Ecto neural progenitor cell (in vitro differentiated cells): Measurements from ENCODE around the gene KIFC1.

Experiments
- DNase-seq: peaks from one replicate; pipeline ENCODE4 v3.0.0-alpha.2; 2018; ENCODE audit warnings: low spot score

The KIFC1 gene

GRCh38 chr6:33410711-33411631, 19.3 kb downstream of the KIFC1 start, which contains the start of gene PHF1:
Gene PHF1 (plus strand): TSS chr6:33411014. CDS start chr6:33412264, 1,250 bp downstream.
- peak; percentile 82 for DNase-seq

GRCh38 chr6:33411632-33412005, 20.0 kb downstream of the KIFC1 start:
- no peak for DNase-seq

DNA sequence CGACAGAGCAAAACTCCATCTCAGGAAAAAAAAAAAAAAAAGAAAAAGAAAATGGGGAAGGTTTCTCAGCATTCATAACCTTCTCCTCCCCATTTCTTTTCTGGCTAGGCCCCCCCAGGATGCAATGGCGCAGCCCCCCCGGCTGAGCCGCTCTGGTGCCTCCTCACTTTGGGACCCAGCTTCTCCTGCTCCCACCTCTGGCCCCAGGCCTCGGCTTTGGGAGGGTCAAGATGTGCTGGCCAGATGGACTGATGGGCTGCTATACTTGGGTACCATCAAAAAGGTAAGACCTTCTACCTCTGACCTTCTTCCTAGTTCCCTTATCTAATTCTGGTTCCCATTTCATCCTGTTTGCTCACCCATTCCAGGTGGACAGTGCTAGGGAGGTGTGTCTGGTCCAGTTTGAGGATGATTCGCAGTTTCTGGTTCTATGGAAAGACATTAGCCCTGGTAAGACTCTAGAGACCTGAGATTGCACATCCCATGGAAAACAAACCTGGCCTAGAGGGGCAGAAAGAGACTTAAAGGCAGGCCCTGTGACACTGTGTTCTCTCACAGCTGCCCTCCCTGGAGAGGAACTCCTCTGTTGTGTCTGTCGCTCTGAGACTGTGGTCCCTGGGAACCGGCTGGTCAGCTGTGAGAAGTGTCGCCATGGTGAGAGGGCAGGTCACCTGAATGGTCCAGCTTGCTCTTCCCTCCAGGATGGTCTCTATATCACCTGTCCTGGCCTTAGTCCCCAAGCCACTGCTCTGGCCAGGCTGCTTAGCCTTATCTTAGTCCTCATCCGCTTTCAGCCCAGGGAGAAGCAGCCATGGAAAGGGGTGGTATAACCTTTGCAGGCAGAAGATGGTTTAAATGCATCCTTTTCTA, 20.8 kb downstream of the KIFC1 start:
- DNase-seq, result no peak

DNA sequence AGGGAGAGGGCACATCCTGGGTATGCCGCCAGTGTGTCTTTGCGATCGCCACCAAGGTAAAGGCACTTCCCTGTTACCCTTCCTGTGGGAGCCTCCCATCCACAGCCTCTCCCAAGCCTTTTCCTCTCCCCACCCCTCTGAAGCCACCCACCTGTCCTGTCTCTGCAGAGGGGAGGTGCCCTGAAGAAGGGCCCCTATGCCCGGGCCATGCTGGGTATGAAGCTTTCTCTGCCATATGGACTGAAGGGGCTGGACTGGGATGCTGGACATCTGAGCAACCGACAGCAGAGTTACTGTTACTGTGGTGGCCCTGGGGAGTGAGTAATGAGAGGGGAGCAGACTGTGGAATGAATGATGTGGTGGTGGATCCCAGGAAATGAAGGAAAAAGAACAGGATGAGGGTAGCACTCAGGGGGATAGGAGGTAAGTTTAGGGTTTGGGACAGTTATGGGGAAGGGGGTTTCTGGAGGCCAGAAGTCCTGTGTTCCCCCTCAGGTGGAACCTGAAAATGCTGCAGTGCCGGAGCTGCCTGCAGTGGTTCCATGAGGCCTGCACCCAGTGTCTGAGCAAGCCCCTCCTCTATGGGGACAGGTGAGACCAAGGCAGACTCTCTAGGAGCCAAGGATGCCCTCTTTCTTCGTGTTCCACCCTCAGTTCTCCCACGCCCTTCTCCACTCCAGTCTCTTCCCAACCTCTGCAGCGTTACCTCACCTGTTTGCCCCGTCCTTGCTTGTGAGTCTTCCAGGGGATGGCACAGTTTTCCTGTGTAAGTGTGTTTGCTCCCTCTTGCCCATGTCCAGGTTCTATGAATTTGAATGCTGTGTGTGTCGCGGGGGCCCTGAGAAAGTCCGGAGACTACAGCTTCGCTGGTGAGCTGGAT, 21.9 kb downstream of the KIFC1 start:
- no peak for DNase-seq

- no peak for DNase-seq
Measured at GRCh38 chr6:33414592-33415271, 23.1 kb downstream of the KIFC1 start.

GRCh38 chr6:33415831-33416230, 24.2 kb downstream of the KIFC1 start:
- no peak for DNase-seq

DNA sequence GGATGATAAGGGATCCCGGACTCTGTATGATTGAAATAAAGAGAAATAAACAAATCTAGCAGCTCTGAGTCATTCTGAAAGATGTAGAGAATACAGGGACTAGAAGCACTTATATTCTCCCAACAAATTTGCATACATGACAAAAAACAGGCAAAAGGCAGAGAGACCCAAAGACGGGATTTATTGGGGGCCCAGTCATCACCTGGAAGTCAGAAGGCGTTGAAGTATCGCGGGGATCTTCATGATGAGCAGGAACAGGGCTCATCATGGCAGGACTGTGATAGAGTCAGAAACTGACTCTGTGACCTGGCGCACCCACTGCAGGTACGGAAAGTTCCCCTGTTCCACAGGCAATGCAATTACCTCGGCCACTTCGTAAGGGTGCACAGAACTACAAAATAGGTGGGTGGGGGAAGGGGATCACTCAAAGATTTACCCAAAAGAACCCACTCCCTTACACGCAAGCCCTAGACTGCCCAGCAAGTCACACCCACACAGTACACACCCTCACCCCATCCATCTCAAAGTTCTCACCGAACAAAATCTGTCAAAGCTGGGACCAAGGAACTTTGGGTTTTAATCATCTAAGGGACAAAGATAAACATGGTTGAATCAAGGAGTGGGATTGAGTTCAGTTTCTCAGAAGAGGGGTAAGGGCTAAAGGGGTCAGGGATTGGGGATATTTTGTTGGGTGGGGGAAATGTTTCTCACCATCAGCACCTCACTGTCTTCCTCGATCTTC, 24.9 kb downstream of the KIFC1 start:
- DNase-seq, result no peak

- no peak for DNase-seq
Measured at GRCh38 chr6:33417128-33417902, 25.7 kb downstream of the KIFC1 start.

GRCh38 chr6:33417903-33418689, 26.5 kb downstream of the KIFC1 start, which contains the start of gene CUTA:
Gene CUTA (minus strand): TSS chr6:33418107. CDS start chr6:33418000, 107 bp downstream.
- peak; percentile 98 for DNase-seq

DNA sequence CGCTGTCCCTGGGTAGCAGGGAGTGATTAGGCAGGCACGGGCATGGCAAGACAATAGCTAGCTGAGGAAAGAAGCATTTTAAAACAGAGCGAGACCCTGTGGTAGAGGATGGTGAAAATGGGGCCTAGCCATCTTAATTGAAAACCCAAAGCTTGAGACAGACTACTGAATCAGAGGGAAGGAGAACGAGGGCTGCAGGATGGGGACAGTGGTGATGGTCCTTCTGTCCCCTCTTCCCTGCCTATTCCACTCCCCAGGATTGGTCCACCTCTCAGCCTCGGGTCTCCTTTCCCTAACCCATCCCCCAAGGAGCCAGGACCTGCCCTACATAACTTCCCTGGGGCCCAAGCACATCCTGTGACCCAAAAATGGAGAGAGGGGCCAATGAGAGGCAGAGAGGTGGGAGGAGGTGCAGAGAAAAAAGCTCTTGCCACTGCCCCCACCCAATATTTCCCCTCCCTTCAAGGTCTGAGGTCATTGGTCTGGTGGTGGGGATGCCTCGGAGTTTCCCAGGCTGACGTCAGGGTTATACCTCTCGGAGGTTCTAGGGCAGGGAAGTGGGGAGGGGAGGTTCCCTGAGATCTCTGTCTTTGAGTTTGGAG, 27.2 kb downstream of the KIFC1 start:
- no peak for DNase-seq

DNA sequence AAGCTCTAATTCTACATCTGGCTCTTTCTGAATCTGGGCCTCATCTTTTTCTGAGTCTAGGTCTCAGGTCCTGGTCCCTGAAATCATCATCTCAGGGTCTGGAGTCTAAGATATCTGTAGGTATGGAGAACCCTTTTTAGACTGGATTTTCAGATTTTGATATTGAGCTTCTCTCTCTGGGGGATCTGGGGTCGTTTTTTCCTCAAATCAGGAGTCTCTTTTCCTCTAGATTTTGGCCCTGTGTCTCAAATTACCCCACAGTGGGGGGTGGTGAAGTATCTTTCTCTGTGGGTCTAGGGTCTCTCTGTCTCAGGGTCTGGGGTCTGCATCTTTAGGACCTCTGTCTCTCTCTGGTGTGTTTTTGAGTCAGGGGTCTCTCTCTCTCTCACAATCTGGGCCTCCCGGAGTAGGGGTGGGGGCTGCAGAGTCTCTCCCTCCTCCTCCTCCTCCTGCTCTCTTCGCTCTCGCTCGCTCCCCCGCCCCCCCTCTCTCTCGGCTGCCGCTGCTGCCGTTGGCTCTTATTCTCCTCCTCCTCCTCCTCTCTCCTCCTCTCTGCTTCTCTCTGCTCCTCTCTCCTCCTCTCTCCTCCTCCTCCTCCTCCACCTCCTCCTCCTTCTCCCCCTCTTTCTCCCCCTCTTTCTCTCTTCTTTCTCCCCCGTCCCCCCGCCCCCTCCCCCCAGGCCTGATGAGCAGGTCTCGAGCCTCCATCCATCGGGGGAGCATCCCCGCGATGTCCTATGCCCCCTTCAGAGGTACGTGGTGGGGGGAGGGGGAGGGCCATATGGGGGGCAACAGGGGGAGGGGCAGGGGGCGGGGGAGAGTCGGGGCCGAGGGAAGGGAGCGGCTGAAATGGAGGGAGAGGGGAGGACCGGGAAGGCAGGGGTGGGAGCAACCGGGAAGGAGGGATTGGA, 28.2 kb downstream of the KIFC1 start, which contains the start of gene SYNGAP1:
Gene SYNGAP1, plus strand, starts transcription at position 486 of the 911 bp plus-strand sequence. Its CDS starts 200 bp downstream, at position 686.
- peak; percentile 75 for DNase-seq

GRCh38 chr6:33420491-33421343, 29.1 kb downstream of the KIFC1 start:
- no peak for DNase-seq

- no peak for DNase-seq
Measured at GRCh38 chr6:33421344-33421643, 29.7 kb downstream of the KIFC1 start.

GRCh38 chr6:33423777-33424176, 32.2 kb downstream of the KIFC1 start:
- no peak for DNase-seq

GRCh38 chr6:33424855-33425667, 33.4 kb downstream of the KIFC1 start:
- no peak for DNase-seq
